Coronary artery (tissue), 2 donors: ENCODE results near the gene TRMT6.

ENCODE experiments used
- DNase-seq: peaks from one replicate; pipeline ENCODE4 v3.0.0-alpha.2; 2017; ENCODE audit warnings: low spot score
- H3K27ac ChIP-seq, 2 donors: fragments of 200-600 bp; sonication (generic); one replicate each; pipeline ENCODE4 v1.5.1; 2016 to 2019
- H3K4me3 ChIP-seq: fragments of 200-600 bp; sonication (generic); 2 replicates; pipeline ENCODE4 v1.5.1; 2016; ENCODE audit warnings: mild to moderate bottlenecking, moderate library complexity
- CTCF ChIP-seq: fragments of 200-600 bp; sonication (generic); IDR thresholded peaks from one replicate; pipeline ENCODE4 v1.5.1; 2019; ENCODE audit warnings: antibody characterized with exemption

TRMT6 gene

GRCh38 chr20:5933802-5934436, 16.4 kb downstream of the TRMT6 start:
- TF ChIP-seq CTCF: no peak
- Histone ChIP-seq H3K4me3 (no peak overlapping the region), H3K27ac (no peak overlapping the region)
- no peak for DNase-seq

- DNase-seq: no peak
- H3K4me3 ChIP-seq: no peak overlapping the region
- TF ChIP-seq CTCF: no peak
- H3K27ac ChIP-seq: no peak overlapping the region
Observed at GRCh38 chr20:5932796-5933195, 17.5 kb downstream of the TRMT6 start.

- no peak for DNase-seq
- TF ChIP-seq CTCF: no peak
- Histone ChIP-seq H3K4me3 (no peak overlapping the region), H3K27ac (no peak overlapping the region)
Observed at GRCh38 chr20:5931411-5931810, 18.9 kb downstream of the TRMT6 start.

GRCh38 chr20:5928836-5929715, 21.3 kb downstream of the TRMT6 start:
- TF ChIP-seq CTCF: no peak
- Histone ChIP-seq H3K4me3 (no peak overlapping the region), H3K27ac (no peak overlapping the region)
- DNase-seq: no peak

- Histone ChIP-seq H3K27ac (no peak overlapping the region), H3K4me3 (no peak overlapping the region)
- no peak for TF ChIP-seq CTCF
- no peak for DNase-seq
Observed at GRCh38 chr20:5927749-5928462, 22.4 kb downstream of the TRMT6 start.

- Histone ChIP-seq H3K27ac (no peak overlapping the region), H3K4me3 (no peak overlapping the region)
- TF ChIP-seq CTCF: no peak
- no peak for DNase-seq
Observed at GRCh38 chr20:5925551-5925950, 24.8 kb downstream of the TRMT6 start.
